GM21447 (cell line): ENCODE results near the gene SPTB.

Experiments
- ATAC-seq: cut with Tn5 transposase; IDR thresholded peaks from one replicate; pipeline ENCODE4 v1.9.1; 2021; ENCODE audit not compliant: unreplicated experiment

The SPTB gene

DNA sequence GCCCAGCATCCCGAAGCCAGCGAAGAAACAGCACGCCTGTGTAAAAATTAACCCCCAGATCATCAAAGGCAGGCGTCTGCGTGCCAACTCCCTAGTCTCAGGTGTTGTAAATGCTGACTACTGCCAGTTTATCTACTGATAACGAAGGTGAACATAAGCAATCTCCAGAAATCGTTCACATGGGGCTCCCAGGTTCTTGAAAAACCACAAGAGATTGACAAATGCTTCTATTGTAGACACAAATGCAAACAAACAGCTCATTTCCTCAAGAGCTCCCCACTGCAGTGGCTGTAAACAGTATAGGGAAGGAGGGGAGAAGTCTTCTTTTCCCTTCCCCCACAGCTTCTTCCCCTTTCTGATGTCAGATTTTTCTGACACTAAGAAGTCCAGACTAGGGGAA is 180.8 kb downstream of the SPTB start:
- ATAC-seq = no peak

DNA sequence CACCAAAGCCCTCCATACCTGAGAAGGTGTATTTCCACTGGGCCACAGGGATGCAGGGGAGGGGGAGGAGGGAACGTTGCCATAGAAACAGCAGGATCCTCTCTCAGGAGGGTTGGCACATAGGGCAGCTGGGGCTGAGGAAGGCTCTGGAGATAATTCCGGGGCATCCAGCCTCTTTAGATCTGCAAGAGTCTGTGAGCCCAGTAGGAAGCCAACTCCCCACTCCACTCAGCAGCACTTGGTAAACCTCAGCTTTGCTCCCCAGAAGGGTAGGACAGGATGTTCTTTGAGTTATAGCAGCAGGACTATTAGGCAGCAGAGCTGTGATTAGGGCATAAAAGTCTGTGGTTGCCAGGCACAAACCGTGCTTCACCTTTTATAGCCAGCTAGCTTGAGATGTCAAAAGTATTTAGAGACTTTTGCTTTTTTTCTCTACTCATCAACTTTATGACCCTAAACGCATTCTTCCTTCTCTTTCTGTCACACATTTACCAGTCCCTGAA is 183.3 kb downstream of the SPTB start:
- no peak for ATAC-seq
